Measurements from ENCODE around the gene MEI1.

GRCh38 chr22:41683616-41684015, 15.7 kb upstream of the MEI1 start:
- TF ChIP-seq CTCF (conservative IDR thresholded peaks at IDR 0.05; ENCODE audit: low read depth, low read length) (no peak), EZH2 (IDR thresholded peaks at IDR 0.05; ENCODE audit: borderline replicate concordance, low read depth, low read length, poor library complexity, severe bottlenecking) (no peak)

Data from A673 (cell line).